CD4-positive, alpha-beta T cell treated with Interleukin-10 for 1 hour (primary cell): ENCODE results near the gene ZG16.
A peak's percentile ranks its signal among the peaks of the same experiment; 100 is the strongest.
"Not testable (repeated sequence)": the region's sequence is repeated elsewhere in the genome, so short reads cannot be mapped to it uniquely, and the experiment has no call there.

Experiments
- DNase-seq: peaks from one replicate; pipeline ENCODE4 v3.0.0-alpha.2; 2020

ZG16 gene

GRCh38 chr16:29790183-29790948 lies 12.3 kb downstream of the ZG16 start, which contains the start of gene KIF22:
KIF22 (plus strand) TSS chr16:29790751; CDS start chr16:29790760, 9 bp downstream.
- DNase-seq: peak; percentile 100

GRCh38 chr16:29790949-29791844 lies 13.1 kb downstream of the ZG16 start:
- DNase-seq: peak; percentile 29

DNA sequence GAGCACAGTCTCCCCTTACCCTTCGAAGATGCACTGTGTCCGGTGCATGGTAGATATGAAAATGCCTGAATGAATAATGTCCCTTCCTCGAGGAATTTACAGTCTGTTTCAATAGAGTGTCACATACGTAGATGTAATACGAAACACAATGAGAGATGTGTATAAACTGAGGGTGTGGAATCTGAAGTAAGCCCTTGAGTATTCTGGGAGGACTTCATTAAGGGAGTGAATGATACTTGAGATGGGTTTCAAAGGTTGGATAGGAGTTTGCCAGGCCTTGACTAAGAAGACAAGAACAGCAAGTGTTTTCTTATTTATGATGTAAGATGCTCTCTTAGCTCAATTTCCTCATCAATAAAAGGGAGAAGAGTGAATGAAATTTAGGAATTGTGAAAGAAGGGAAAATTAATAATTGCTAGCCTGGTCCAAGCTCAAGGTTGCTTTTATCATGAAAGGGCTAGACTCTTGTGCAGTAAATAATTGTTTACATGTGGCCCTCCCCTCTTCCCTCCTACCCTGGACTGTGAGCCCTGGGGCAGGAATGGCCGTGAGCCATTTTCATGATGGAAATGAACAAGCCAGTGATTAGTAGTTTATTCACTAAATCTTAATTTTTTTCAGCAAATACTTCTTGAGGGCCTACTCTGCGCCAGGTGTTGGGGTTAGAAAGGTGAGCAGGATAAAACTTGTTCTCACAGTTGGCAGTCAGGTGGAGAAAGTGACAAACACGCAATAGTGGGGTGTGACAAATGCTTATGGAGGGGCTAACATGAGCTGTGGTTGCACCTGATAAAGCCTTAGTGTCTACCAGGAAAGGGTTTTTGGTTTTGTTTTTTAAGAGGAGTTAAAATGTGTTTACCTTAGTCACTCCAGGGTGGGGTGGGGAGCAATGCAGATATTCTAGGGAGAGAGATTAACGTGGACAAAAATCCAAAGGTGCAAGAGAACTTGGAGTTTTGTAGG lies 14.1 kb downstream of the ZG16 start:
- DNase-seq: no peak

GRCh38 chr16:29793153-29793552 lies 15.1 kb downstream of the ZG16 start:
- DNase-seq: not testable (repeated sequence)

DNA sequence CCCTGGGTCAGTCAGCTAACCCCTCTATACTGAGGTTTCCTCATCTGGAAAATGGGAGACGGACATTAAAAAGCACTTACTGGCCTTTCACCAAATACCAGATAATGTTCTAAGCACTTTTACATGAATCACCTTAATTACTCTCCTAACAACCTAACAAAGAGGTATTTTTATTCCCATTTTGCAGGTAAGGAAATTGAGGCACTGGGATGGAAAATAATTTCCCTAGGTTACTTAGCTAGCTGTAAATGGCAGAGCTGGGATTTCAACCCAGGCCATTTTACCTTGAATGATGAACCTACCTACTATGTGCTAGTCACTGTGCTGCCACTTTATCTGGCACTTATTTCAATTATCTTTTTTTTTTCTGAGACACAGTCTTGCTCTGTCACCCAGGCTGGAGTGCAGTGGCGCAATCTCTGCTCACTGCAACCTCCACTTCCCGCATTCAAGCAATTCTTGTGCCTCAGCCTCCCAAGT lies 16.2 kb downstream of the ZG16 start:
- DNase-seq: no peak

GRCh38 chr16:29802416-29802935 lies 24.4 kb downstream of the ZG16 start:
- no peak for DNase-seq

GRCh38 chr16:29804020-29804419 lies 26.0 kb downstream of the ZG16 start:
- no peak for DNase-seq

DNA sequence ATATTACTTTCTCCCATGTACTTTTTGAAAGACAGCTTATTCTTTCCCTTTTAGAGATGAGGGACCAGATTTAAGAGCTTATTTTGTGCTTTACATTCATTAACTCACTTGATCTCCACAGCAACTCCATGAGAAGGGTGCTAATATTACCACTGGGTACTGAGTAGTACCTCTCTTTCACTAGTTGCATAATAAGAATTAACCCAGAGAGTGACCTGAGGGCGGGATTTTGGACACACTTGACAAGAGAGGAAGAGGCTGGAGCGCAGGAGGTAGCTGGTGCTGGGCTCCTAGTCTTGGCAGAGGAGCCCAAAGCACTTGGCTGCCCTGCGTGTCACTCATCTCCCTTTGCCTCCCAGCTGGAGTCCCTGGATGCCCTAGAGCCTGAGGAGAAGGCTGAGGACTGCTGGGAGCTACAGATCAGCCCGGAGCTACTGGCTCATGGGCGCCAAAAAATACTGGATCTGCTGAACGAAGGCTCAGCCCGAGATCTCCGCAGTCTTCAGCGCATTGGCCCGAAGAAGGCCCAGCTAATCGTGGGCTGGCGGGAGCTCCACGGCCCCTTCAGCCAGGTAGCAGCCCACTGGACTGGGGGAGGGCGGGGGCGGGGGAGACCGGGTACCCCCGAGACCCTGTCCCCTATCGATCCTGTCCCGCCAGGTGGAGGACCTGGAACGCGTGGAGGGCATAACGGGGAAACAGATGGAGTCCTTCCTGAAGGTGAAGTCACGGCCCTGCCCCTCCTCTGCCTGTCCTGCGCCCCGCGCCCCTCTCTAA lies 26.6 kb downstream of the ZG16 start:
- DNase-seq: no peak

GRCh38 chr16:29805232-29806098 lies 27.4 kb downstream of the ZG16 start:
- peak; percentile 98 for DNase-seq

DNA sequence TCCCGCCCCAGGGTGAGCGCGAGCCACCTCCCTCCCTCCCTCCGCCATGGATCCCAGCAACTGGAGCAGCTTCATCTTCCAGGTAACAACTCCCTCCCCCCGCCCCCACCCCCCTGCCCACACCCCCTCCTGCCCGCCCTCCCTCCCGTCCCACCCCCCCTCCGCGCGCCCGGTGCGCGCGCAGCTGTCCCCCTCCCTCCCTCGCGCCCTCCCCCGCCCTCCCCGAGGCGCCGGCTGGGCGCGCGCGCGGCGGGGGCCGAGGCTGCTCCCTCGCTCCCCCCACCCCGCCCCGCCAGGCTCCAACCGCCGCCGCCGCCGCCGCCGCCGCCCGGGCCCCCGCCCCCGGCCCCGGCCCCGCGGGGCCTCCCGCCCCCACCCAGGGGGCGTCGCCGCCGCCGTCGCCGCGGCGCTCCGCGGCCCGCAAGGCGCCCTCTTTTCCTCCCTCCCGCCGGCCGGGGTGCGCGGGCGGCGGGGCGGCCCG lies 28.1 kb downstream of the ZG16 start, which contains the start of gene MAZ:
TSS of gene MAZ (plus strand) at position 431 of the 481 bp plus-strand sequence. CDS start 173 bp downstream, outside the sequence.
- DNase-seq: no peak

DNA sequence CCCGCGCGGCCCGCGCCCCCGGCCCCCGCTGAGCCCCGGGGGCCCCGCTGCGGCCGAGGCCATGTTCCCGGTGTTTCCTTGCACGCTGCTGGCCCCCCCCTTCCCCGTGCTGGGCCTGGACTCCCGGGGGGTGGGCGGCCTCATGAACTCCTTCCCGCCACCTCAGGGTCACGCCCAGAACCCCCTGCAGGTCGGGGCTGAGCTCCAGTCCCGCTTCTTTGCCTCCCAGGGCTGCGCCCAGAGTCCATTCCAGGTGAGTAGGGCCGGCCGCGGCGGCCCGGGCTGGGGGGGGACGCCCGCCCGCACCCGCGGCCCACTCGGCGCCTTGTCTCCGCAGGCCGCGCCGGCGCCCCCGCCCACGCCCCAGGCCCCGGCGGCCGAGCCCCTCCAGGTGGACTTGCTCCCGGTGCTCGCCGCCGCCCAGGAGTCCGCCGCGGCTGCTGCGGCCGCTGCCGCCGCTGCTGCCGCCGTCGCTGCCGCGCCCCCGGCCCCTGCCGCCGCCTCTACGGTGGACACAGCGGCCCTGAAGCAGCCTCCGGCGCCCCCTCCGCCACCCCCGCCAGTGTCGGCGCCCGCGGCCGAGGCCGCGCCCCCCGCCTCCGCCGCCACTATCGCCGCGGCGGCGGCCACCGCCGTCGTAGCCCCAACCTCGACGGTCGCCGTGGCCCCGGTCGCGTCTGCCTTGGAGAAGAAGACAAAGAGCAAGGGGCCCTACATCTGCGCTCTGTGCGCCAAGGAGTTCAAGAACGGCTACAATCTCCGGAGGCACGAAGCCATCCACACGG lies 28.8 kb downstream of the ZG16 start:
- peak; percentile 52 for DNase-seq

- peak; percentile 91 for DNase-seq
Measured at GRCh38 chr16:29807426-29808218, 29.6 kb downstream of the ZG16 start.

- peak; percentile 54 for DNase-seq
Measured at GRCh38 chr16:29808219-29808900, 30.3 kb downstream of the ZG16 start.

- DNase-seq: no peak
Measured at GRCh38 chr16:29809031-29809747, 31.1 kb downstream of the ZG16 start.

DNA sequence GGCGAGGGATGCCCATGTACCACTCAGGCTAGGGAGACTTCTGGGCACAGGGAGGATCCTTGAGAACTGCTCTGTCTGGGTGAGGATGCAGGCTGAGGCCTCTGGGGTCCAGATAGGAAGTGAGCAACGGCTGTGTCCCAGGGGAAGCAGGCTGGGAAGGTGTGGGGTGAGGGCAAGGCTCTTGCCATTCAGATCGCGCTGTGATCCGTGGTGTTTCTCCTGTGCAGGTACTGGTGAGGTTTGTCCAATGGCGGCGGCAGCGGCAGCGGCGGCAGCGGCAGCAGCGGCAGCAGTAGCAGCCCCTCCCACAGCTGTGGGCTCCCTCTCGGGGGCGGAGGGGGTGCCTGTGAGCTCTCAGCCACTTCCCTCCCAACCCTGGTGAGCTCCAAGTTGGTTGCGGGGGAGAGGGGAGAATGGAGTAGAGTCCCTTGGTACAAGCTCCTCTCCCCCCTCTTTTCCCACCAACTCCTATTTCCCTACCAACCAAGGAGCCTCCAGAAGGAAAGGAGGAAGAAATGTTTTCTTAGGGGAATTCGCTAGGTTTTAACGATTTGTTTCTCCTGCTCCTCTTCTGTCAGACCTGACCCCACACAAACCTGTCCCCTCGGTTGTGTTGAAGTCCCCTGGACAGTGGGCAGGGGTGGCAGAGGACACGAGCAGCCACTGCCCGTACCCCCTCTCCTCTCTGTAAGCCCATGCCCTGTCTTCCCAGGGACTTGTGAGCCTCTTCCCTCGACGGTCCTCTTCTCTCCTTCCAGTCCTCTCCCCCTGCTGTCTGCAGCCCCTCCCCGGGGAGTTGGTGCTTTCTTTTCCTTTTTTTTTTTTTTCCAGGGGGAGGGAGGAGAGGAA lies 32.0 kb downstream of the ZG16 start:
- DNase-seq: peak; percentile 63

DNA sequence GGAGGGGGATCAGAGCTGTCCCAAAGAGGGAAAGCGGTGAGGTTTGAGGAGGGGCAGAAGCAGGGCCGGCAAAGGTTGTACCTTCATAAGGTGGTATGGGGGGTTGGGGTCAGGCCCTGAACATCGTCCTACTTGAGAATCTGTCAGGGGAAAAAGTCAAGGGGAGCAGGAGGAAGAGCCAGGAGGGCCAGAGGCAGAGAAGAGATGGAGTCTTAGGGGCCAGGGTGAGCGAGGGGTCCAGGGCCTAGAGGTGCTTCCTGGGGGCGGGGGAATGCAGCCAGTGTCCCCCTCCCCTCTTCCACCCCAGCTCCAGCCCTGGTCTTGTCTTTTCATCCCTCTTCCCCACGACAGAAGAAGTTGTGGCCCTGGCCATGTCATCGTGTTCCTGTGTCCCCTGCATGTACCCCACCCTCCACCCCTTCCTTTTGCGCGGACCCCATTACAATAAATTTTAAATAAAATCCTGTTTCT lies 32.7 kb downstream of the ZG16 start:
- DNase-seq: no peak
